ENCODE data around the gene NXPH1.

The NXPH1 gene

GRCh38 chr7:8435590-8436545 lies 2.5 kb downstream of the NXPH1 start:
- H2AFZ ChIP-seq, result no peak overlapping the region
- TF ChIP-seq CTCF (IDR thresholded peaks at IDR 0.05), result no peak
- H3K27ac ChIP-seq, result no peak overlapping the region

DNA sequence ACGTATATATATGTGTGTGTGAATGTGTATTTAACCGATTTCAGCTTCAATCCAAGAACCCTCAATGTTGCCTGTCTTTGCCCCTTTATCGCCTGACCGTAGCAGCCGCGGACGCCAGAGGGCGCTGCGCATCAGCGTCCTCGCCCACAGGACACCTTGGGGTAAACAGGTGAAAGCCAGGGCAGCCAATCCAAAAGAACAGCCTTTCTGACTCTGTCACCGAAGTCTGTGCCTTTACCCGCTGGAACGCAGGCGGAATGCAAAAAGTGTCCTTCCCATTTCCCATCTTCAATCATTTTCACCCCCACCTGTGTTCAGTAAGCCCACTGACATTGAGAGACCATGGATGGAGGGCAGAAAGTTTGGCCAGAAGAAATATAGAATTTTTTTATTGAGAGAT lies 3.6 kb downstream of the NXPH1 start:
- H3K27me3 ChIP-seq (ENCODE audit: control insufficient read depth, insufficient read depth, low read length), result peaks cover 8% of the 10 kb centered on the region
- H3K4me3 ChIP-seq (ENCODE audit: low read depth, low read length), result no peak overlapping the region
- no peaks in the 10 kb centered on the region for H3K9me3 ChIP-seq (ENCODE audit: control insufficient read depth, low read length)
- peaks cover 3% of the 10 kb centered on the region for H3K4me1 ChIP-seq
- H3K9ac ChIP-seq, result no peak overlapping the region
- no peak overlapping the region for H3K27ac ChIP-seq
- no peak overlapping the region for H2AFZ ChIP-seq
- H3K36me3 ChIP-seq (ENCODE audit: control insufficient read depth, insufficient read depth, low read length), result no peaks in the 10 kb centered on the region
- TF ChIP-seq CTCF (IDR thresholded peaks at IDR 0.05), result peak; percentile 59
- H3K79me2 ChIP-seq, result no peaks in the 10 kb centered on the region
- no peak overlapping the region for H3K4me2 ChIP-seq (ENCODE audit: low read length)

More at GRCh38 chr7:8435590-8436545, 2.5 kb downstream of the NXPH1 start:
- H3K4me2 ChIP-seq (ENCODE audit: low read length), result no peak overlapping the region
- H3K27me3 ChIP-seq (ENCODE audit: control insufficient read depth, insufficient read depth, low read length), result peaks cover 8% of the 10 kb centered on the region
- no peaks in the 10 kb centered on the region for H3K36me3 ChIP-seq (ENCODE audit: control insufficient read depth, insufficient read depth, low read length)
- no peaks in the 10 kb centered on the region for H3K79me2 ChIP-seq
- H3K9me3 ChIP-seq (ENCODE audit: control insufficient read depth, low read length), result no peaks in the 10 kb centered on the region
- no peak overlapping the region for H3K9ac ChIP-seq
- H3K4me1 ChIP-seq, result peaks cover 3% of the 10 kb centered on the region
- no peak overlapping the region for H3K4me3 ChIP-seq (ENCODE audit: low read depth, low read length)

- Histone ChIP-seq H3K9me3 (ENCODE audit: control insufficient read depth, low read length) (no peaks in the 10 kb centered on the region), H3K79me2 (no peaks in the 10 kb centered on the region), H3K4me2 (ENCODE audit: low read length) (no peak overlapping the region), H2AFZ (no peak overlapping the region), H3K4me1 (peaks cover 3% of the 10 kb centered on the region), H3K27me3 (ENCODE audit: control insufficient read depth, insufficient read depth, low read length) (peaks cover 12% of the 10 kb centered on the region), H3K9ac (no peak overlapping the region), H3K4me3 (ENCODE audit: low read depth, low read length) (no peak overlapping the region), H3K36me3 (ENCODE audit: control insufficient read depth, insufficient read depth, low read length) (no peaks in the 10 kb centered on the region), H3K27ac (no peak overlapping the region)
- no peak for TF ChIP-seq CTCF (IDR thresholded peaks at IDR 0.05)
Observed at GRCh38 chr7:8437606-8438005, 4.2 kb downstream of the NXPH1 start.

- H3K79me2 ChIP-seq, result no peaks in the 10 kb centered on the region
- peaks cover 17% of the 10 kb centered on the region for H3K27me3 ChIP-seq (ENCODE audit: control insufficient read depth, insufficient read depth, low read length)
- no peak overlapping the region for H3K27ac ChIP-seq
- H3K4me3 ChIP-seq (ENCODE audit: low read depth, low read length), result no peak overlapping the region
- H3K9ac ChIP-seq, result no peak overlapping the region
- no peak overlapping the region for H3K4me2 ChIP-seq (ENCODE audit: low read length)
- no peaks in the 10 kb centered on the region for H3K9me3 ChIP-seq (ENCODE audit: control insufficient read depth, low read length)
- no peak overlapping the region for H2AFZ ChIP-seq
- H3K4me1 ChIP-seq, result no peaks in the 10 kb centered on the region
- H3K36me3 ChIP-seq (ENCODE audit: control insufficient read depth, insufficient read depth, low read length), result no peaks in the 10 kb centered on the region
- no peak for TF ChIP-seq CTCF (IDR thresholded peaks at IDR 0.05)
Observed at GRCh38 chr7:8440670-8441069, 7.3 kb downstream of the NXPH1 start.

Measured in parathyroid adenoma (tissue), 2 donors.